Duodenal mucosa (tissue), 2 donors: ENCODE measurements around the gene MVB12B.

Experiments
- H3K27ac ChIP-seq: one replicate; pipeline ENCODE4 v1.7.0; 2013; ENCODE audit warnings: low read depth, low read length
- H3K27me3 ChIP-seq, 2 donors: one replicate each; pipeline ENCODE4 v1.7.0; 2013; ENCODE audit warnings: low read length in 2 of 2, control low read depth in 1 of 2; ENCODE audit not compliant: insufficient read depth in 2 of 2, control insufficient read depth in 1 of 2
- H3K36me3 ChIP-seq, 2 donors: one replicate each; pipeline ENCODE4 v1.7.0; 2013; ENCODE audit warnings: low read length in 2 of 2, control low read depth in 1 of 2; ENCODE audit not compliant: insufficient read depth in 2 of 2, control insufficient read depth in 1 of 2
- H3K4me1 ChIP-seq, 2 donors: one replicate each; pipeline ENCODE4 v1.7.0; 2013; ENCODE audit warnings: low read length in 2 of 2, control low read depth in 1 of 2; ENCODE audit not compliant: insufficient read depth in 2 of 2, control insufficient read depth in 1 of 2
- H3K4me3 ChIP-seq, 2 donors: one replicate each; pipeline ENCODE4 v1.7.0; 2013; ENCODE audit warnings: low read length in 2 of 2, low read depth in 1 of 2
- H3K9ac ChIP-seq, 2 donors: one replicate each; pipeline ENCODE4 v1.7.0; 2013; ENCODE audit warnings: low read length in 2 of 2, low read depth in 1 of 2
- H3K9me3 ChIP-seq, 2 donors: one replicate each; pipeline ENCODE4 v1.7.0; 2013; ENCODE audit warnings: low read length in 2 of 2, control low read depth in 1 of 2; ENCODE audit not compliant: control insufficient read depth in 1 of 2

Gene MVB12B

DNA sequence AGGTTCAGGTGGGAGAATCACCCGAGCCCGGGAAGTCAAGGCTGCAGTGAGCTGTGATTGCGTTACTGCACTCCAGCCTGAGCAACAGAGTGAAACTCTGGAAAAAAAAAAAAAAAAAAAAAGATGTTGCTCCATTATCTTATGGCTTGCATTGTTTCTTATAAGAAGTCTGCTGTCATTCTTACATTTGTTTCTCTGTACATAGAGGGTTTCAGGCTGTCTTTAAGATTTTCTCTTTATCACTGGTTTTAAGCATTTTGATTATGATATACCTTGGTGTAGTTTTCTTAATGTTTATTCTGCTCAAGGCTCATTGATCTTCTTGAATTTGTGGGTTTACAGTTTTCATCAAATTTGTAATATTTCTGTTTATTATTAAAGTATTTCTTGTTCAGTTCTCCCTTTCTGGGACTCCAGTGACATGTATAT, 35.2 kb downstream of the MVB12B start:
- H3K4me3 ChIP-seq: no peak overlapping the region
- H3K27me3 ChIP-seq: no peaks in the 10 kb centered on the region
- no peaks in the 10 kb centered on the region for H3K4me1 ChIP-seq
- H3K9me3 ChIP-seq: peaks cover 15 to 21% of the 10 kb centered on the region in 2 donors
- H3K9ac ChIP-seq: no peak overlapping the region
- H3K27ac ChIP-seq: no peak overlapping the region
- no peaks in the 10 kb centered on the region for H3K36me3 ChIP-seq

DNA sequence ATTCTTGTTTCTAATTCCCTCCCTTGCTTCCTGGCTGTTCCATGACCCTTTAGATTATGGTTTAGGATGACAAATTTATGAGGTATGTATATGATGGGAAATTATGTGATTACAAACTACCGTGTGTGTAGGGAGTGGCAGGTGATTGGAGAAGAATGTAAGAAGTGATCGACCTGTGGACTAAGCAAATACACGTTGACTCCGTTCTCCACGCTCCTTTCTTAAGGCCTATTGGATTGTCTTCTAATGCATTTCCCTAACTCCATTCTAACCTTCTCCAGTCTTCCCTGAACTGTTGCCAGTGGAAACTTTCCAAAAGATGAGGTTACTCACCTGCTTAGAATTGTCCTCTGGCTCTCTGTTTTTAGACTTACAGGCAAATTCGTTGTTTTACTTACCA, 36.6 kb downstream of the MVB12B start:
- H3K36me3 ChIP-seq: no peaks in the 10 kb centered on the region
- no peak overlapping the region for H3K27ac ChIP-seq
- H3K27me3 ChIP-seq: no peaks in the 10 kb centered on the region
- H3K4me1 ChIP-seq: no peaks in the 10 kb centered on the region
- H3K9me3 ChIP-seq: peaks cover 15 to 21% of the 10 kb centered on the region in 2 donors
- H3K9ac ChIP-seq: no peak overlapping the region
- no peak overlapping the region for H3K4me3 ChIP-seq

DNA sequence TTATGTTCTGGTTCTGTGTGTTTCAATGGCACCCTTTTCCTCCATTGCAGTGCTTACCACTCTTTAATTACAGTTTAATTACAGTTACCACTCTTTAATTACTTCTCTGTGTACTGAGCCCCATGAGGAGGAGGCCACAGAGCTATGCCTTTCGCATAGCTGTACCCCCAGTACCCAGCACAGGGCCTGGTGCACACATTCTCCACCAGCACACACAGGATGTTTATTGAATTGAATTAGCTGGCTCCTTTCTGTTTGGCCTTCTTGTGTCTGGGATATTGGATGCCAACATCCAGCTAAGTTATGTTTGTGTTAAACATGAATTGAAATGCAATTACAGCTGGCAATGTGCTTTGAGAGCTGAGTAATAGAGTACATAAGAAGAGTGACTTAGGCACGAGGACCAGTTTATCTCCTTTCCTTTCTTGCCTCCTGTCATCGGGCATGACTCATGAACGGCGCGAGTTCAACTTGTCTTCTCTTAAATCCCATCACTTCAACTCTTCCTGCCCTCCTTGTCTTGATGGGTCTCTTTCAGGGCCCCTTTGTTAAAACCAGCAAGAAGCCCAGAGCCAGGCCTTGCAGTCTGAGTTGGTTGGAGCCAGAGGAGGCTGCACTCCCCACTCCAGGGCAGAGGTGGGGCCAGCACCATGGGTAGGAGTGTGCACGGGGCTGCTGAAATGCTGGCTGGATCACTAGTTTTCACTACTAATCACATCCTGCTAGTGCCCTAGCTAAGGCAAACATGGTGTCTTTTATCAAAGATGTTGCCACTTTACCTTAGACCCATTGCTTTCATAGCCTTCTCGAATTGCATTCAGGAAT, 37.4 kb downstream of the MVB12B start:
- H3K4me1 ChIP-seq: no peaks in the 10 kb centered on the region
- no peak overlapping the region for H3K9ac ChIP-seq
- H3K9me3 ChIP-seq: peaks cover 15 to 21% of the 10 kb centered on the region in 2 donors
- no peak overlapping the region for H3K4me3 ChIP-seq
- no peaks in the 10 kb centered on the region for H3K36me3 ChIP-seq
- H3K27ac ChIP-seq: no peak overlapping the region
- no peaks in the 10 kb centered on the region for H3K27me3 ChIP-seq

DNA sequence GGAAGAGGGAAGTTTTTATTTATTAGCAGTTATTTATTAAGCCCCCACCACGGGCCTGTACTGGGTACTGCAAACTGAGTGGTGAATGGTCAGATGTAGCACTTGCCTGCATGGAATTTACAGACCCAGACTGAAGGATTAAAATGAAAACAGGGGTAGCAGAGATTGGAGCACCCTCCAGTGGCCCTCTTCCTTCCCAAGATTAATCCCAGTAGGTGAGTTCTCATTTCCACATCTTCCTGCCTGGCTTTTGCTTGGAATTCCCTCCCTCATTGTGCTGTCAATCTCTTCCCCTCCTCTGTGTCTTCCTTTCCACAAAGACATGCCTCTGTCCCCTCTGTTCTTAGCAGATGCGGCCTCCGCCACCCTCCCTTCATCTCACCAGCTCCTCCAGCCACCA, 39.2 kb downstream of the MVB12B start:
- no peak overlapping the region for H3K27ac ChIP-seq
- H3K9me3 ChIP-seq: peaks cover 13 to 16% of the 10 kb centered on the region in 2 donors
- no peaks in the 10 kb centered on the region for H3K4me1 ChIP-seq
- no peak overlapping the region for H3K4me3 ChIP-seq
- no peaks in the 10 kb centered on the region for H3K27me3 ChIP-seq
- H3K9ac ChIP-seq: no peak overlapping the region
- no peaks in the 10 kb centered on the region for H3K36me3 ChIP-seq

DNA sequence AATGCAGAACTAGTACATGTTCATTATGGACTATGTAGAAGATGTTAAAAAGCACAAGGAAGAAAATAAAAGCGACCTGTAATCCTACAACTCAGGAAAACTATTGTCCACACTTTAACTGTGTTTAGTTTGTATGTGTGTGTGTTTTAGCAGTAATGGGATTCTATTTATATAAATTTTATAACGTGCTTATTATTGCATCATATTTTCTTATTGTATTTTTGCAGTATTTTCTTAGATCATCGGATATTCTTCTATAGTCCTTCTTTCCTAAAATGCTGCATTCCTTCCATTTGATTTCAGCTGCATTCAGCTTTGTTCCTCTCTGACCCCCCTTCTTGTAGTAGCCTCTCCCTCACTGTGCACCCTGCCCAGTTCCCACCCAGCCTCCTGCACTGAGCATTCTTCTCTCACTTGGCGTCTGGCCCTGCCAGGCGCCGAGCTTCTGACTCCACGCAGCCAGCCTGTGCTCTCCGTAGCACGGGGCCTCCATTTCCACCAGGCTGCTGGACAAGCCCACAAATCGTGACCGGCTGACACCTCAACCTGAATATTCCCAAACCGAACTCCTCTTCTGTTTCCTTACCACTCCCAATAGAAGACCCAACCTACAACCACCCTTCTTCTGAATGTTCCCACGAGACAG, 39.9 kb downstream of the MVB12B start:
- H3K4me1 ChIP-seq: no peaks in the 10 kb centered on the region
- no peaks in the 10 kb centered on the region for H3K36me3 ChIP-seq
- no peak overlapping the region for H3K27ac ChIP-seq
- no peaks in the 10 kb centered on the region for H3K27me3 ChIP-seq
- no peak overlapping the region for H3K9ac ChIP-seq
- H3K9me3 ChIP-seq: peaks cover 9 to 10% of the 10 kb centered on the region in 2 donors
- H3K4me3 ChIP-seq: no peak overlapping the region

DNA sequence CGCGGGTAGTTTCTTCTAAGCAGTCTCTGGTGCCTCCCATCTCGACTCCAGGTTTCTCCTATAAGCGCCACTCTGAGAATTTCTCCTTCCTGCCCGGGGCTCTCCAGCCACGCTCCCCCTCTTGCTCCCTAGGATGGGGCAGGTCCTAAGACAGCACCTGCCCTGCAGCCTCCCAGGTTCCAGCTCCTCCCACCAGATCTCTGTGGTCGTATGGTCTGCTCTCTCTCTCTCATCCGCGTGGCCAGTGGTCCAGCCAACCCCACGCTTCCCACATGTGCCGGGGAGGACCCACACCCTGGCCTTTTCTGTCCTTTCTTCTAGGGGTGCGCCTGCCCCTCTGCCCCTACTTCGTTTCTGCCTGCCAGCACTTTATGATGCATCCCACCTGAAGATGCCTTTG, 40.5 kb downstream of the MVB12B start:
- peaks cover 2 to 4% of the 10 kb centered on the region in 2 donors for H3K9me3 ChIP-seq
- H3K27me3 ChIP-seq: no peaks in the 10 kb centered on the region
- no peak overlapping the region for H3K4me3 ChIP-seq
- H3K9ac ChIP-seq: no peak overlapping the region
- H3K36me3 ChIP-seq: no peaks in the 10 kb centered on the region
- no peak overlapping the region for H3K27ac ChIP-seq
- no peaks in the 10 kb centered on the region for H3K4me1 ChIP-seq

DNA sequence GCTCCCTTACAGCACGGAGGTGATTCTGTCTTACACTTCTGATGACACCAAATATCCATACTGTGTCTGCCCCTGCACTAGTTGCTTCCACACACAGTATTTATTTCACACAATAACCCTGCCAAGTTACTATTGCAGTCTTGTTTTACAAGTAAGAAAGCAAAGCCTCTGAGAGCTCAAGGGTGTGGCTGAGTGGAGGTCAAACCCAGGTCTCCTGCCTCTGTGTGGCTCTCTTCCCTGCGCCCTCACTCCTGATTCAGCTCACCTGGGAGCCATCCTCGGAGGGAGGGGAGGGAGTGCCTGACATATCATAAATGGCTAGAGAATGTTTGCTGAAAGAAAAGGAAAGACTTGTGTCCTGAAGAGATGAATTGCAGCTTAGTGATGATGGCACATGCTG, 41.0 kb downstream of the MVB12B start:
- H3K27me3 ChIP-seq: no peaks in the 10 kb centered on the region
- no peaks in the 10 kb centered on the region for H3K36me3 ChIP-seq
- H3K4me1 ChIP-seq: no peaks in the 10 kb centered on the region
- H3K4me3 ChIP-seq: no peak overlapping the region
- peaks cover 0 to under 1% of the 10 kb centered on the region in 2 donors for H3K9me3 ChIP-seq
- H3K9ac ChIP-seq: no peak overlapping the region
- no peak overlapping the region for H3K27ac ChIP-seq

DNA sequence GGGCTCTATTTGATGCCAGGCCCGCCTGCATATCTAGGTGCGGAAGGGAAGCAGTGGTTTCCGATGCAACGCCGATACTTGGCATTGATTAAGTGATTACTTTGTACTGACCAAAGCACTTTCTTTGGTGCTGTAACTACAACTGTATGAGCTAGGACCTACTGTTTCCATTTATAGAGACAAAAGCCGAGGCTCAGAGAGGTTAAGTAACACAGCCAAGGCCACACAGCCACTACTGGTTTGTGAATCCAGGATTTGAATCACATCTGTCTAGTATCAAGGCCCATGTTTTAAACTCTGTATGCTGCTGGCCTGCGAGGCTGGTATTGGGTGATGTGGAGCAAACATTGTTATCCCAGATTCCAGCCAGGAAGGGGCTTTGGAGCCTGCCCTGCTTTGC, 41.4 kb downstream of the MVB12B start:
- no peaks in the 10 kb centered on the region for H3K27me3 ChIP-seq
- no peak overlapping the region for H3K27ac ChIP-seq
- H3K9me3 ChIP-seq: no peaks in the 10 kb centered on the region
- H3K4me1 ChIP-seq: peaks cover 0 to 3% of the 10 kb centered on the region in 2 donors
- H3K36me3 ChIP-seq: no peaks in the 10 kb centered on the region
- H3K9ac ChIP-seq: no peak overlapping the region
- H3K4me3 ChIP-seq: no peak overlapping the region

DNA sequence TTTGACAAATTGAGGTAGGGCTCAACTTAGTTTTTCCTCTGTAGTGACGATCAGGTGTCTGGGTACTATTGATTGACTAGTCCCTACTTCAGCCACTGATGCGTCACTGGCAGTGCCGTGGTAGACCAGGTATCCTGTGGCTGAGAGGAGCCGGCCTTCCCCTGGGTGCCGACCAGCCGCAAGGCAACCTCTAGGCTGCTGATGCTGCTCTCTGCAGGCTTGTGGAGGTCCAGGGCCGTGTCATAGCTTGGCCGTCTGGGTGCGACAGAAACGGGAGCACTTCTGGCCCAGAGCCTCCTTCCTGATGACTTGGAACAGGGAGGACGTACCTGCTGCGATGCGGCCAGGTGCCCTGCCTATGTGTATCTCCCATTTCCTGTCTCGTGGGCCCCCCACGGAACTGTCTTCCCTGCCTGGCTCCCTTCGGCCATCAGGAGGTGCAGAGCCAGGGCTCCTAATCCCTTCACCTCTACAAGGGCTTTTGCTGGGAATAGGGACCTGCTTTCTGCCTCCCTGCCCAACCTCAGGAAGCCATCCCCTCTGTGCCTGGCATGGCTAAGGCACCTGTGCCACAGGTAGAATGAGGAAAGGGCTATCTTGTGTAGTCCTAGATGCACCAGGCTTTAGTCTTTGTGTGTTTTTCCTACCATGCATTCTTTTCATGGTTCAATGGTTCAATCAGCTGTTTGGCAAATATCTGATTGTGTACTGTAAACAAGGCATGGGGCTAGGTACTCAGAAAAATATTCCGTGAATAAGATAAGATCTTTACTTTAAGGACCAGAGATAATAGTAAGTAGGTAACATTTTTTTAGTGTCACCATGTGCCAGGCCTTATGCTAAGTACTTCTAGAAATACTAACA, 44.6 kb downstream of the MVB12B start:
- Histone ChIP-seq H3K27ac (no peak overlapping the region), H3K9me3 (no peaks in the 10 kb centered on the region), H3K36me3 (no peaks in the 10 kb centered on the region), H3K4me1 (peaks cover 0 to 5% of the 10 kb centered on the region in 2 donors), H3K4me3 (no peak overlapping the region), H3K27me3 (no peaks in the 10 kb centered on the region), H3K9ac (no peak overlapping the region)

DNA sequence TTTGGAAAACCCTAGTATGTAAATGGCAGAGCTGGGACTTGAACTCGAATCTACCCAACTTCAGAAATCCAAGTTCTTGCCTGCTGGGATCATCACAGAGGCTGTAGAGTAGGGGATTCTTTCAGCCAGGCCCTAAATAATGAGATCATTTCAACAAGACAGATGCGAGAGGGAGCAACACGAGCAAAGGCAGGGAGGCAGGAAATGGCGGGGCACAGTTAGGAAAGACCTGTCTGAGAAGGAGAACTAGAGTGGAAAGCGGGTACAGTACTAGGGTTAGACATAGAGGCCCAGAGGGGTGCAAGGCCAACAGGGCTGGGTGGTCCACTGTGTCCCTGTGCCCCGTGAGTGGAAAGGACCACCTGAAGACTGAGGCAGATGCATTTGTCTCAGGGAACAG, 46.1 kb downstream of the MVB12B start:
- Histone ChIP-seq H3K9me3 (no peaks in the 10 kb centered on the region), H3K4me3 (no peak overlapping the region), H3K4me1 (peaks cover 0 to 14% of the 10 kb centered on the region in 2 donors), H3K9ac (no peak overlapping the region), H3K36me3 (no peaks in the 10 kb centered on the region), H3K27ac (no peak overlapping the region), H3K27me3 (no peaks in the 10 kb centered on the region)
